GM19240 (cell line): ENCODE data around the gene FAM117B.
"Not testable (repeated sequence)": the region's sequence is repeated elsewhere in the genome, so short reads cannot be mapped to it uniquely, and the experiment has no call there.

Experiments
- DNase-seq: peaks from one replicate; pipeline ENCODE4 v3.0.0; 2011; ENCODE audit warnings: low spot score; ENCODE audit not compliant: insufficient read length

Gene FAM117B

GRCh38 chr2:202638721-202639120 lies 4.0 kb downstream of the FAM117B start:
- no peak for DNase-seq

- no peak for DNase-seq
Measured at GRCh38 chr2:202639231-202639630, 4.5 kb downstream of the FAM117B start.

GRCh38 chr2:202642567-202642966 lies 7.8 kb downstream of the FAM117B start:
- DNase-seq, result no peak

GRCh38 chr2:202643012-202643858 lies 8.5 kb downstream of the FAM117B start:
- DNase-seq, result no peak

- DNase-seq, result no peak
Measured at GRCh38 chr2:202652119-202652518, 17.4 kb downstream of the FAM117B start.

- DNase-seq, result no peak
Measured at GRCh38 chr2:202653890-202654289, 19.1 kb downstream of the FAM117B start.

GRCh38 chr2:202657876-202658275 lies 23.1 kb downstream of the FAM117B start:
- DNase-seq, result no peak

GRCh38 chr2:202660796-202661195 lies 26.0 kb downstream of the FAM117B start:
- no peak for DNase-seq

- DNase-seq, result no peak
Measured at GRCh38 chr2:202669841-202670240, 35.1 kb downstream of the FAM117B start.

- DNase-seq, result no peak
Measured at GRCh38 chr2:202671317-202672035, 36.7 kb downstream of the FAM117B start.

- DNase-seq, result not testable (repeated sequence)
Measured at GRCh38 chr2:202675097-202675496, 40.3 kb downstream of the FAM117B start.

- no peak for DNase-seq
Measured at GRCh38 chr2:202679980-202680379, 45.2 kb downstream of the FAM117B start.

GRCh38 chr2:202680512-202680911 lies 45.7 kb downstream of the FAM117B start:
- DNase-seq, result no peak

- no peak for DNase-seq
Measured at GRCh38 chr2:202681688-202682205, 47.0 kb downstream of the FAM117B start.

GRCh38 chr2:202682274-202682673 lies 47.5 kb downstream of the FAM117B start:
- no peak for DNase-seq

- no peak for DNase-seq
Measured at GRCh38 chr2:202687276-202687675, 52.5 kb downstream of the FAM117B start.

- DNase-seq, result no peak
Measured at GRCh38 chr2:202689459-202689858, 54.7 kb downstream of the FAM117B start.

GRCh38 chr2:202689898-202690297 lies 55.1 kb downstream of the FAM117B start:
- DNase-seq, result no peak

GRCh38 chr2:202690321-202690900 lies 55.6 kb downstream of the FAM117B start:
- DNase-seq, result no peak

- no peak for DNase-seq
Measured at GRCh38 chr2:202693503-202693902, 58.7 kb downstream of the FAM117B start.

GRCh38 chr2:202695166-202695565 lies 60.4 kb downstream of the FAM117B start:
- no peak for DNase-seq
